ENCODE results near the gene SLCO2A1.

- no peak for TF ChIP-seq CTCF (IDR thresholded peaks at IDR 0.05)
- no peak for TF ChIP-seq POLR2A (IDR thresholded peaks at IDR 0.05)
Observed at GRCh38 chr3:133890972-133891644, 138.6 kb downstream of the SLCO2A1 start.

Data from lower leg skin (tissue), 3 donors.